Renal cortical epithelial cell (primary cell): ENCODE results near the gene PREP. TPM values are rescaled to one million over a fixed set of nuclear protein-coding genes. Genes with fewer than 3 reads are reported as not detected.

Source experiments
- DNase-seq: peaks from one replicate; pipeline ENCODE4 v3.0.0-alpha.2; 2011; ENCODE audit warnings: low read depth
- total RNA-seq: library from RNA; depleted of rRNA; stranded (reverse); fragments of >200 nt; gene quantifications from 2 replicates; pipeline ENCODE4 v1.2.3, GENCODE V29; 2014

Gene PREP
- total RNA-seq, 1 donor from 2014 or later: 38.4 TPM

GRCh38 chr6:105397987-105398386 lies 4.9 kb downstream of the PREP start:
- DNase-seq: no peak

- DNase-seq: no peak
Measured at GRCh38 chr6:105391705-105392104, 11.2 kb downstream of the PREP start.

- no peak for DNase-seq
Measured at GRCh38 chr6:105389543-105389942, 13.3 kb downstream of the PREP start.

- no peak for DNase-seq
Measured at GRCh38 chr6:105388392-105388791, 14.5 kb downstream of the PREP start.

- DNase-seq: peak; percentile 41
Measured at GRCh38 chr6:105384004-105384403, 18.9 kb downstream of the PREP start.

- no peak for DNase-seq
Measured at GRCh38 chr6:105382958-105383357, 19.9 kb downstream of the PREP start.

- no peak for DNase-seq
Measured at GRCh38 chr6:105382496-105382895, 20.4 kb downstream of the PREP start.

GRCh38 chr6:105380634-105381033 lies 22.2 kb downstream of the PREP start:
- DNase-seq: no peak

- DNase-seq: no peak
Measured at GRCh38 chr6:105375797-105376196, 27.1 kb downstream of the PREP start.

- peak; percentile 19 for DNase-seq
Measured at GRCh38 chr6:105374010-105374420, 28.9 kb downstream of the PREP start.

GRCh38 chr6:105373481-105373880 lies 29.4 kb downstream of the PREP start:
- DNase-seq: no peak

- DNase-seq: no peak
Measured at GRCh38 chr6:105372849-105373182, 30.1 kb downstream of the PREP start.

- DNase-seq: no peak
Measured at GRCh38 chr6:105372142-105372848, 30.6 kb downstream of the PREP start.

GRCh38 chr6:105370351-105370750 lies 32.5 kb downstream of the PREP start:
- DNase-seq: no peak

- DNase-seq: no peak
Measured at GRCh38 chr6:105369145-105369544, 33.7 kb downstream of the PREP start.

- no peak for DNase-seq
Measured at GRCh38 chr6:105364243-105364642, 38.6 kb downstream of the PREP start.

- peak; percentile 10 for DNase-seq
Measured at GRCh38 chr6:105363100-105363754, 39.7 kb downstream of the PREP start.

GRCh38 chr6:105359419-105360370 lies 43.2 kb downstream of the PREP start:
- DNase-seq: peak; percentile 93

- DNase-seq: no peak
Measured at GRCh38 chr6:105357165-105357564, 45.7 kb downstream of the PREP start.

GRCh38 chr6:105352037-105352617 lies 50.8 kb downstream of the PREP start:
- DNase-seq: no peak

- DNase-seq: no peak
Measured at GRCh38 chr6:105348897-105349296, 54.0 kb downstream of the PREP start.

- DNase-seq: peak; percentile 76
Measured at GRCh38 chr6:105346052-105346451, 56.8 kb downstream of the PREP start.
